H1 (cell line): ENCODE measurements around the gene CELF2. TPM values are rescaled to one million over a fixed set of nuclear protein-coding genes. Genes with fewer than 3 reads are reported as not detected.

Source experiments
- CTCF ChIA-PET: fragments of 300-600 bp; sonication (Branson Sonifier 250); formaldehyde crosslinking; loops from one replicate; lab custom pipeline; 2021; ENCODE audit not compliant: partially characterized antibody; lab: Charles Lee
- POLR2A ChIA-PET: fragments of 300-600 bp; sonication (Branson Sonifier 250); formaldehyde crosslinking; loops from one replicate; lab custom pipeline; 2021; ENCODE audit warnings: inconsistent platforms; ENCODE audit not compliant: partially characterized antibody; lab: Charles Lee
- DNase-seq, 2 experiments: peaks; one replicate each; pipeline versions ENCODE4 v3.0.0 to v3.0.0-alpha.2; 2010 to 2022; ENCODE audit warnings: low spot score in 2 of 2, low read depth in 1 of 2, mixed read lengths in 1 of 2
- FAIRE-seq: peaks from 2 replicates; lab custom pipeline; 2011; peaks lifted over from hg19 to GRCh38; lab: Jason Lieb, UNC
- H2AFZ ChIP-seq: 2 replicates; pipeline ENCODE4 v1.8.1; 2012; ENCODE audit warnings: low read length, inconsistent platforms
- H2AK5ac ChIP-seq: 2 replicates; pipeline ENCODE4 v1.6.1; 2013; ENCODE audit warnings: low read depth, low read length
- H2BK120ac ChIP-seq: replicated peaks from 2 replicates; pipeline ENCODE3; 2013; ENCODE audit warnings: low read depth, low read length, inconsistent platforms
- H2BK12ac ChIP-seq: 2 replicates; pipeline ENCODE4 v1.6.1; 2013; ENCODE audit warnings: low read depth, low read length
- H2BK15ac ChIP-seq: 2 replicates; pipeline ENCODE4 v1.6.1; 2013; ENCODE audit warnings: low read length
- H2BK20ac ChIP-seq: 2 replicates; pipeline ENCODE4 v1.6.1; 2013; ENCODE audit warnings: low read length
- H2BK5ac ChIP-seq: 2 replicates; pipeline ENCODE4 v1.6.1; 2013; ENCODE audit warnings: low read depth, low read length
- H3K14ac ChIP-seq: 2 replicates; pipeline ENCODE4 v1.6.1; 2013; ENCODE audit warnings: inconsistent platforms; ENCODE audit not compliant: insufficient read length
- H3K18ac ChIP-seq: 2 replicates; pipeline ENCODE4 v1.6.1; 2013; ENCODE audit warnings: low read length; ENCODE audit errors: extremely low read depth
- H3K23ac ChIP-seq: 2 replicates; pipeline ENCODE4 v1.6.1; 2013; ENCODE audit warnings: inconsistent platforms; ENCODE audit not compliant: insufficient read length
- H3K23me2 ChIP-seq: 2 replicates; pipeline ENCODE4 v1.6.1; 2013; ENCODE audit warnings: low read depth, low read length
- H3K27ac ChIP-seq: 2 replicates; pipeline ENCODE4 v1.6.1; 2011; ENCODE audit warnings: low read depth, low read length, inconsistent platforms
- H3K27me3 ChIP-seq, 4 experiments: replicated peaks in 1 of 4; 1 replicate in 1 of 4; 2 replicates in 3 of 4; pipeline versions ENCODE4 v1.6.1 to v1.8.1; 2011 to 2013; ENCODE audit warnings: low read length in 3 of 4, mild to moderate bottlenecking in 3 of 4, inconsistent platforms in 2 of 4, mixed read lengths in 2 of 4, moderate library complexity in 1 of 4; ENCODE audit not compliant: control insufficient read depth in 3 of 4, insufficient read depth in 3 of 4; ENCODE audit errors: extremely low read depth in 1 of 4
- H3K36me3 ChIP-seq, 4 experiments: 2 replicates each; pipeline versions ENCODE4 v1.6.1 to v1.8.1; 2011 to 2013; ENCODE audit warnings: mild to moderate bottlenecking in 4 of 4, low read length in 3 of 4, moderate library complexity in 2 of 4, control low read depth in 1 of 4, inconsistent platforms in 1 of 4; ENCODE audit not compliant: insufficient read depth in 4 of 4, control insufficient read depth in 2 of 4
- H3K4ac ChIP-seq: replicated peaks from 2 replicates; pipeline ENCODE3; 2013; ENCODE audit warnings: low read length, low read depth, mixed read lengths, inconsistent platforms; ENCODE audit not compliant: insufficient read length
- H3K4me1 ChIP-seq, 4 experiments: replicated peaks in 1 of 4; 1 replicate in 1 of 4; 2 replicates in 3 of 4; pipeline versions ENCODE4 v1.6.1 to v1.8.1; 2011 to 2013; ENCODE audit warnings: low read length in 3 of 4, inconsistent platforms in 2 of 4, mixed read lengths in 1 of 4; ENCODE audit not compliant: insufficient read depth in 4 of 4, control insufficient read depth in 3 of 4
- H3K4me2 ChIP-seq, 2 experiments: 2 replicates each; pipeline versions ENCODE4 v1.6.1 to v1.8.1; 2011 to 2013; ENCODE audit warnings: low read depth in 2 of 2, low read length in 2 of 2, control low read depth in 1 of 2, inconsistent platforms in 1 of 2, mild to moderate bottlenecking in 1 of 2; ENCODE audit not compliant: insufficient read depth in 1 of 2
- H3K4me3 ChIP-seq, 4 experiments: fragments of 200-600, 300-600 bp in 1 of 4; sonication (generic), shearing (Covaris generic), sonication (Bioruptor Twin) in 1 of 4; 2 replicates each; pipeline versions ENCODE4 v1.5.1 to v1.8.1; 2011 to 2016; ENCODE audit warnings: low read length in 4 of 4, low read depth in 3 of 4, control low read depth in 2 of 4, inconsistent platforms in 2 of 4, mild to moderate bottlenecking in 2 of 4, mixed read lengths in 1 of 4, moderate library complexity in 1 of 4; ENCODE audit not compliant: insufficient read depth in 2 of 4; ENCODE audit errors: extremely low read depth in 1 of 4
- H3K56ac ChIP-seq: replicated peaks from 2 replicates; pipeline ENCODE3; 2013; ENCODE audit warnings: low read depth, mild to moderate bottlenecking, mixed read lengths, low read length, inconsistent platforms; ENCODE audit not compliant: insufficient read length
- H3K79me1 ChIP-seq: 2 replicates; pipeline ENCODE4 v1.6.1; 2013; ENCODE audit warnings: low read depth, low read length, control low read depth
- H3K79me2 ChIP-seq, 2 experiments: 2 replicates each; pipeline versions ENCODE4 v1.6.1 to v1.8.1; 2012 to 2013; ENCODE audit warnings: low read length in 2 of 2, mild to moderate bottlenecking in 2 of 2, inconsistent platforms in 1 of 2; ENCODE audit not compliant: insufficient read depth in 2 of 2, control insufficient read depth in 1 of 2
- H3K9ac ChIP-seq, 4 experiments: replicated peaks in 1 of 4; 1 replicate in 1 of 4; 2 replicates in 3 of 4; pipeline versions ENCODE4 v1.6.1 to v1.8.1; 2011 to 2013; ENCODE audit warnings: low read depth in 3 of 4, low read length in 3 of 4, control low read depth in 2 of 4, mild to moderate bottlenecking in 2 of 4, moderate library complexity in 2 of 4, inconsistent platforms in 1 of 4; ENCODE audit errors: extremely low read depth in 1 of 4
- H3K9me3 ChIP-seq, 2 experiments: 2 replicates each; pipeline versions ENCODE4 v1.6.1 to v1.8.1; 2012 to 2013; ENCODE audit warnings: mild to moderate bottlenecking in 2 of 2, moderate library complexity in 2 of 2, control low read depth in 1 of 2, inconsistent platforms in 1 of 2, low read depth in 1 of 2, low read length in 1 of 2, mixed read lengths in 1 of 2; ENCODE audit not compliant: insufficient read depth in 2 of 2
- H4K20me1 ChIP-seq, 2 experiments: replicated peaks in 1 of 2; 2 replicates each; pipeline versions ENCODE3 to v1.8.1; 2011 to 2013; ENCODE audit warnings: inconsistent platforms in 2 of 2, low read length in 2 of 2, mild to moderate bottlenecking in 1 of 2; ENCODE audit not compliant: insufficient read depth in 2 of 2, control insufficient read depth in 1 of 2
- H4K5ac ChIP-seq: 2 replicates; pipeline ENCODE4 v1.6.1; 2013; ENCODE audit warnings: low read length, low read depth, mixed read lengths, inconsistent platforms; ENCODE audit not compliant: insufficient read length
- H4K8ac ChIP-seq: 2 replicates; pipeline ENCODE4 v1.8.0; 2013; ENCODE audit warnings: mild to moderate bottlenecking, moderate library complexity, low read length, inconsistent platforms; ENCODE audit not compliant: insufficient read depth; ENCODE audit errors: extremely low read depth
- H4K91ac ChIP-seq: replicated peaks from 2 replicates; pipeline ENCODE3; 2013; ENCODE audit warnings: low read length, mixed read lengths, inconsistent platforms; ENCODE audit not compliant: insufficient read length
- CEBPB ChIP-seq: IDR thresholded peaks from 2 replicates; pipeline ENCODE4 v1.6.1; 2012; ENCODE audit warnings: low read depth, low read length
- HDAC6 ChIP-seq: IDR thresholded peaks from one replicate; pipeline ENCODE4 v1.7.1; 2012; ENCODE audit warnings: low read depth, mild to moderate bottlenecking, inconsistent platforms, low read length, moderate library complexity
- MAFK ChIP-seq: IDR thresholded peaks from 2 replicates; pipeline ENCODE4 v1.6.1; 2012; ENCODE audit warnings: low read depth, mild to moderate bottlenecking, improper control_type of control experiment, low read length
- NRF1 ChIP-seq: IDR thresholded peaks from 2 replicates; pipeline ENCODE4 v1.6.1; 2011; ENCODE audit warnings: mild to moderate bottlenecking, low read depth, low read length, improper control_type of control experiment
- TAF1 ChIP-seq: IDR thresholded peaks from 2 replicates; pipeline ENCODE4 v1.6.1; 2011; ENCODE audit warnings: mild to moderate bottlenecking, low read depth, low read length
- TEAD4 ChIP-seq: IDR thresholded peaks from 2 replicates; pipeline ENCODE4 v1.6.1; 2012; ENCODE audit warnings: low read depth, low read length, inconsistent platforms, mixed read lengths
- WGBS, 2 experiments: shearing (Covaris generic) in 1 of 2; methylation state at CpG; one replicate each; pipeline versions ENCODE4 v1.1.6 to v1.1.7; 2013 to 2015; ENCODE audit warnings: low lambda C conversion rate in 2 of 2, mixed read lengths in 2 of 2, inconsistent platforms in 1 of 2, low coverage in 1 of 2, missing lambda C conversion rate in 1 of 2; ENCODE audit not compliant: insufficient replicate concordance in 2 of 2, insufficient coverage in 1 of 2, insufficient read length in 1 of 2; ENCODE audit errors: extremely low coverage in 1 of 2, missing lambda C conversion rate in 1 of 2; 5-methylcytosine and 5-hydroxymethylcytosine counted together
- polyA plus RNA-seq, 7 experiments: library from polyadenylated mRNA; depleted of rRNA in 3 of 7; stranded (reverse) in 5 of 7; unstranded in 2 of 7; fragments of >200 nt in 5 of 7; fragments of 200-250 nt in 2 of 7; gene quantifications; 1 replicate in 5 of 7; 2 replicates in 1 of 7; 4 replicates in 1 of 7; pipeline versions ENCODE4 v1.2.1 to v1.2.3, GENCODE V29; 2011 to 2013; ENCODE audit warnings: missing spikeins in 2 of 7, mixed read lengths in 2 of 7
- total RNA-seq: library from RNA; stranded (reverse); fragmentation: NEBNext Ultra II Directional; extraction: Animal tissue kit (Norgen Biotek cat#: 25700); gene quantifications from 2 replicates; pipeline ENCODE4 v1.2.1, GENCODE V29; 2021
- TF ChIP-seq, protein P1 (sequence below): IDR thresholded peaks from 2 replicates; pipeline ENCODE4 v1.6.1; 2011; ENCODE audit warnings: low read length, improper control_type of control experiment
- TF ChIP-seq, protein P2 (sequence below): IDR thresholded peaks from 2 replicates; pipeline ENCODE4 v1.6.1; 2012; ENCODE audit warnings: inconsistent platforms
- TF ChIP-seq, protein P3 (sequence below): IDR thresholded peaks from 2 replicates; pipeline ENCODE4 v1.6.1; 2011; ENCODE audit warnings: low read depth, mild to moderate bottlenecking, low read length; ENCODE audit not compliant: insufficient read depth
- TF ChIP-seq, protein P4 (sequence below), 3 experiments: IDR thresholded peaks; 1 replicate in 2 of 3; 2 replicates in 1 of 3; pipeline versions ENCODE4 v1.5.1 to v1.6.1; 2011; ENCODE audit warnings: low read length in 3 of 3, mild to moderate bottlenecking in 3 of 3, inconsistent platforms in 2 of 3, low read depth in 1 of 3, moderate library complexity in 1 of 3; ENCODE audit not compliant: insufficient read depth in 1 of 3; ENCODE audit errors: control extremely low read depth in 1 of 3

Gene CELF2
- total and polyA plus RNA-seq, 2 of the 8 experiments (the other 6 are each of a cell fraction or from before 2014, with no cell fraction given), result 18.3 to 22.7 TPM

DNA sequence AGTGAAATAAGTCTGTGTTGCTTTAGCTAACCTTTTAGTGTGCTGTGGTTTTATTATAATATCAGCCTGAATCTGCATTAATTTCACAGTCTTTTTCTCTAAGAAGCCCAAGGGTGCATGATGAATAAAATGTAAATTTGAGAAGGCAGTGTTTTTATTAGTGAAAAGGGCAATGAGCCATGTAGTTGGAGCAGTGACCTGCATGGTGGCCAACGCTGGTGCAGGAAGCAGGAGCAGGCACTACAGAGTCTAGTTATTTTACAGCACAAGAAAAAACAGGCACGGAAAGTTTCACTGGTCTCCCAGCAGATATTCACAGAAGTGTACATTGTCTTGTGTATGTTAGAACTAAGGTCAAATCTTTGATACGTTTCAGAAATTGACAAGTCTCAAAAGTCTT lies 247.8 kb downstream of the CELF2 start:
- Histone ChIP-seq H3K79me1 (no peaks in the 10 kb centered on the region), H4K8ac (no peak overlapping the region), H3K4ac (no peak overlapping the region), H2BK5ac (no peak overlapping the region), H3K9ac (no peak overlapping the region), H3K23me2 (no peaks in the 10 kb centered on the region), H3K23ac (no peak overlapping the region), H4K5ac (no peak overlapping the region), H3K79me2 (no peaks in the 10 kb centered on the region), H3K4me1 (peaks cover 0 to 5% (median 1%) of the 10 kb centered on the region in 4 experiments; a peak in 3 of 7 replicates), H3K56ac (no peak overlapping the region), H3K36me3 (peaks cover 0 to 3% (median 0%) of the 10 kb centered on the region in 4 experiments; a peak in 2 of 8 replicates), H3K4me2 (no peak overlapping the region), H3K14ac (no peak overlapping the region), H2AK5ac (no peak overlapping the region), H2BK120ac (no peak overlapping the region), H2AFZ (no peak overlapping the region), H4K20me1 (no peaks in the 10 kb centered on the region), H3K9me3 (no peaks in the 10 kb centered on the region), H3K4me3 (no peak overlapping the region), H3K27ac (no peak overlapping the region), H2BK20ac (no peak overlapping the region), H3K27me3 (no peaks in the 10 kb centered on the region), H3K18ac (no peak overlapping the region), H4K91ac (no peak overlapping the region), H2BK15ac (no peak overlapping the region), H2BK12ac (no peak overlapping the region)
- POLR2A ChIA-PET, result no interaction called here
- WGBS, 2 experiments, result 83% methylated on average over 3 of the region's 3 CpGs; no CpG with 5 or more reads in 1 of the 2 experiments
- no peak for DNase-seq
- no peak for FAIRE-seq
- CTCF ChIA-PET, result interaction anchor here (1.7 kb wide), 1 partner anchor 29 kb away, joined by 5 read pairs; no protein-coding TSS in a partner anchor
- TF ChIP-seq TEAD4, result no peak
- TF ChIP-seq NRF1, result no peak
- TF ChIP-seq, protein P1, sequence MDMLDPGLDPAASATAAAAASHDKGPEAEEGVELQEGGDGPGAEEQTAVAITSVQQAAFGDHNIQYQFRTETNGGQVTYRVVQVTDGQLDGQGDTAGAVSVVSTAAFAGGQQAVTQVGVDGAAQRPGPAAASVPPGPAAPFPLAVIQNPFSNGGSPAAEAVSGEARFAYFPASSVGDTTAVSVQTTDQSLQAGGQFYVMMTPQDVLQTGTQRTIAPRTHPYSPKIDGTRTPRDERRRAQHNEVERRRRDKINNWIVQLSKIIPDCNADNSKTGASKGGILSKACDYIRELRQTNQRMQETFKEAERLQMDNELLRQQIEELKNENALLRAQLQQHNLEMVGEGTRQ, result no peak
- no peak for TF ChIP-seq CEBPB
- TF ChIP-seq, protein P2, sequence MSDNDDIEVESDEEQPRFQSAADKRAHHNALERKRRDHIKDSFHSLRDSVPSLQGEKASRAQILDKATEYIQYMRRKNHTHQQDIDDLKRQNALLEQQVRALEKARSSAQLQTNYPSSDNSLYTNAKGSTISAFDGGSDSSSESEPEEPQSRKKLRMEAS, result no peak
- no peak for TF ChIP-seq MAFK
- no peak for TF ChIP-seq HDAC6
- TF ChIP-seq, protein P3, sequence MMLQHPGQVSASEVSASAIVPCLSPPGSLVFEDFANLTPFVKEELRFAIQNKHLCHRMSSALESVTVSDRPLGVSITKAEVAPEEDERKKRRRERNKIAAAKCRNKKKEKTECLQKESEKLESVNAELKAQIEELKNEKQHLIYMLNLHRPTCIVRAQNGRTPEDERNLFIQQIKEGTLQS, result no peak
- TF ChIP-seq TAF1, result no peak
- TF ChIP-seq, protein P4, sequence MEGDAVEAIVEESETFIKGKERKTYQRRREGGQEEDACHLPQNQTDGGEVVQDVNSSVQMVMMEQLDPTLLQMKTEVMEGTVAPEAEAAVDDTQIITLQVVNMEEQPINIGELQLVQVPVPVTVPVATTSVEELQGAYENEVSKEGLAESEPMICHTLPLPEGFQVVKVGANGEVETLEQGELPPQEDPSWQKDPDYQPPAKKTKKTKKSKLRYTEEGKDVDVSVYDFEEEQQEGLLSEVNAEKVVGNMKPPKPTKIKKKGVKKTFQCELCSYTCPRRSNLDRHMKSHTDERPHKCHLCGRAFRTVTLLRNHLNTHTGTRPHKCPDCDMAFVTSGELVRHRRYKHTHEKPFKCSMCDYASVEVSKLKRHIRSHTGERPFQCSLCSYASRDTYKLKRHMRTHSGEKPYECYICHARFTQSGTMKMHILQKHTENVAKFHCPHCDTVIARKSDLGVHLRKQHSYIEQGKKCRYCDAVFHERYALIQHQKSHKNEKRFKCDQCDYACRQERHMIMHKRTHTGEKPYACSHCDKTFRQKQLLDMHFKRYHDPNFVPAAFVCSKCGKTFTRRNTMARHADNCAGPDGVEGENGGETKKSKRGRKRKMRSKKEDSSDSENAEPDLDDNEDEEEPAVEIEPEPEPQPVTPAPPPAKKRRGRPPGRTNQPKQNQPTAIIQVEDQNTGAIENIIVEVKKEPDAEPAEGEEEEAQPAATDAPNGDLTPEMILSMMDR (IDR thresholded peaks at IDR 0.05; ENCODE audit: control extremely low read depth in 1 of 3, insufficient read depth in 1 of 3, low read depth in 1 of 3, low read length in 3 of 3), result no peak
